ENCODE results near the gene MMP24.
"Not testable (repeated sequence)": the region's sequence is repeated elsewhere in the genome, so short reads cannot be mapped to it uniquely, and the experiment has no call there.

MMP24 gene

GRCh38 chr20:35314816-35315631 is 88.5 kb downstream of the MMP24 start:
- DNase-seq = no peak

- DNase-seq = not testable (repeated sequence)
Measured at GRCh38 chr20:35315632-35316020, 89.1 kb downstream of the MMP24 start.

- DNase-seq = no peak
Measured at GRCh38 chr20:35316086-35316485, 89.6 kb downstream of the MMP24 start.

GRCh38 chr20:35317416-35318210 is 91.1 kb downstream of the MMP24 start:
- no peak for DNase-seq

GRCh38 chr20:35318502-35319157 is 92.1 kb downstream of the MMP24 start:
- DNase-seq = no peak

GRCh38 chr20:35319192-35319870 is 92.8 kb downstream of the MMP24 start:
- DNase-seq = no peak

GRCh38 chr20:35319871-35320197 is 93.3 kb downstream of the MMP24 start:
- no peak for DNase-seq

- DNase-seq = no peak
Measured at GRCh38 chr20:35320396-35321126, 94.1 kb downstream of the MMP24 start.

GRCh38 chr20:35325401-35325800 is 98.9 kb downstream of the MMP24 start:
- no peak for DNase-seq

- DNase-seq = no peak
Measured at GRCh38 chr20:35326021-35326739, 99.7 kb downstream of the MMP24 start.
